ENCODE measurements around the gene EIF3D.
A peak's percentile ranks its signal among the peaks of the same experiment; 100 is the strongest.

The EIF3D gene

DNA sequence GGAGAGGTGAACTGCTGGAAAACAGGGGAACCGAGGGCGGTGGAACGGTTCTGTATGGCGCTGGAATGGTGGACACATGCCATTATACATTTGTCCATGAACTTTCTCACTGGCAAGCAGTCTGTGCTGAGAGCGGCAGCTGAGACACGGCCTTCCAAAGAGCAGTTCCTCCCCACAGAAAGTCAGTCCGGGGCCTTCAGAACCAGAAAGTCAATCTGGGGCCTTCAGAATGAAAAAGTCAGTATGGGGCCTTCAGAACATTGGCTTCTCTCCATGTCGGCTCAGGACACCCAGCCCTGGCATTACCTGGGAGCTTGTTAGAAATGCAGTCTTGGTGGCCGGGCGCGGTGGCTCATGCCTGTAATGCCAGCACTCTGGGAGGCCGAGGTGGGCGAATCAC lies 56.3 kb downstream of the EIF3D start:
- no peak overlapping the region for H3K4me3 Mint-ChIP-seq
- peaks cover 36 to 53% of the 10 kb centered on the region in 2 donors for H3K36me3 Mint-ChIP-seq
- DNase-seq (no peak), ATAC-seq (replicated peaks) (no peak)
- no peak overlapping the region for H3K27ac Mint-ChIP-seq
- no peaks in the 10 kb centered on the region for H3K27me3 Mint-ChIP-seq
- H3K4me1 Mint-ChIP-seq, result peaks cover 12 to 23% of the 10 kb centered on the region in 2 donors
- H3K9me3 Mint-ChIP-seq, result no peaks in the 10 kb centered on the region

DNA sequence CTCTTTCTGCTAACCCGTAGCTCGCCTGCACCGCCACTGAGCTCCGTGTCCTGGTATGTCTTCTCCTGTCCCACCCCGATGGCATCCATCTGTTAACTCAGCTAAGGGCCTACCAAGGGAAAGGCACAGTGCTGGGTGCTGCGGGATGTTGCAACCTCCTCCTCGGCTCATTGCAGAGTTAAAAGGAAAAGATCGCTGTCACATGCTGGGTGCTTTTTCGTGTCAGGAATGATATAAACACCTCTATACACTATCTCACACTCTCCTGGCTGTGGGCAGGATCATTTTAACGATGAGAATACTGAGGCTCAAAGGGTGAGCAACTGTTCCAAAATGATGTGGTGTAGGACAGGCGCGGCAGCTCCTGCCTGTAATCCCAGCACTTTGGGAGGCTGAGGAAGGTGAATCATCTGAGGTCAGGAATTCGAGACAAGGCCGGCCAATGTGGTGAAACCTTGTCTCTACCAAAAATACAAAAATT lies 57.6 kb downstream of the EIF3D start:
- Mint-ChIP-seq H3K36me3 (peaks cover 29 to 53% of the 10 kb centered on the region in 2 donors), H3K27ac (peak overlapping the region; percentile 75), H3K9me3 (no peaks in the 10 kb centered on the region), H3K4me3 (no peak overlapping the region), H3K4me1 (peaks cover 16 to 35% of the 10 kb centered on the region in 2 donors), H3K27me3 (no peaks in the 10 kb centered on the region)
- ATAC-seq (replicated peaks) (no peak), DNase-seq (no peak)

DNA sequence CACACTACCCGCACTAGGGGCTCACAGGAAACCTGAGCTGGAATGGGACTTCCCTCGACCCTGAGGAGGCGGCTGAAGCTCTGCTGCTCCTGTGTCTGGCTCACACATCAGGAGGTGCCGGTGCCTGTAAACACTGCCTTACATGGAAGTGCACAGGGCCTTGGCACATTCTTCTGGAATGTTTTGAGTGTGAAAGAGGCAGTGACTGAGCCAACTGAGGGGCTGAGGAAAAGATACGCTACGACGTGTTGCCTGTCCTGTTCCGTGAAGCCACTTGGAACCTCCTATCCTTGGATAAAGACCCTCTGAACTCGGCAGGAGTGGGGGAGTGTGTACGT lies 58.0 kb downstream of the EIF3D start:
- no peak for ATAC-seq (replicated peaks)

DNA sequence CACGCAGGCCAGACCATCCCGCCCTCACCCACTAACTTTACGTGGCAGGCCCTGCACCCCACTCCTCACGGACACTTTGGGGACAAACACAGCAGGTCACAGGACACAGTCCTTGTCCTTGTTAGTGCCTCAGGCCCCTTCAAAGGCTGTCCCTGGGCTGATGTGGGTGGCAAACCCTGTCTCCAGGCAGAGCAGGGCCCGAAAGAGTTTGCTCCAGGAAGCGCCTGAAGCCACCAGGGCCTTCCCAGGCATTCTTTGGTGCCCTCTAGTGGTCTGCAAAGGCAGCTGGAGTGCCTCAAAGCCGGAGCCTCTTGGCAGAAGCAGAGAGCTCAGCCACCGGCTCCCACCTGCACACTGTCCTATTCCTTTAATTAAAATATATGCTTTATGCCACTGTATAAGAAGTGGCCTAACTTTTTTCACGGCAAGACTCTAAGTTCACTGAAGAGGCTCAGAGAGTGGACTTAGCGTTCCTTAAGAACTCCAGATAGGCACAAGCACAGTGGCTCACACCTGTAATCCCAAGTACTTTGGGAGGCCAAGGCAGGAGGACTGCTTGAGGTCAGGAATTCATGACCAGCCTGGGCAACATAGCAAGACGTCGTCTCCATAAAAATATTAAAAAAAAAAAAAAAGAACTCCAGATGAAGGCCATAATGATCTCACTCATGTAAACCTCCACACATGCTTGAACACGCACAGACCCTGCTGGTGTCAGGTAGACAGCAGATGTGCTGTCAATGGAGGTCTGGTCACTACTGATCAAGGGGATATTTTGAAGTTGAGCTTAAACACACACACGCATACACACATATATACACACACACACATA lies 58.6 kb downstream of the EIF3D start:
- Mint-ChIP-seq H3K4me3 (no peak overlapping the region), H3K27ac (no peak overlapping the region), H3K4me1 (peaks cover 19 to 38% of the 10 kb centered on the region in 2 donors), H3K27me3 (no peaks in the 10 kb centered on the region), H3K36me3 (peaks cover 27 to 53% of the 10 kb centered on the region in 2 donors), H3K9me3 (no peaks in the 10 kb centered on the region)
- DNase-seq (peak; percentile 67), ATAC-seq (replicated peaks) (peak; percentile 95 to 96)

More for the DNA sequence above, 58.0 kb downstream of the EIF3D start:
- Mint-ChIP-seq H3K36me3 (peaks cover 32 to 54% of the 10 kb centered on the region in 2 donors), H3K4me1 (peaks cover 19 to 38% of the 10 kb centered on the region in 2 donors), H3K27ac (no peak overlapping the region), H3K4me3 (no peak overlapping the region), H3K27me3 (no peaks in the 10 kb centered on the region), H3K9me3 (no peaks in the 10 kb centered on the region)
- DNase-seq, result no peak

DNA sequence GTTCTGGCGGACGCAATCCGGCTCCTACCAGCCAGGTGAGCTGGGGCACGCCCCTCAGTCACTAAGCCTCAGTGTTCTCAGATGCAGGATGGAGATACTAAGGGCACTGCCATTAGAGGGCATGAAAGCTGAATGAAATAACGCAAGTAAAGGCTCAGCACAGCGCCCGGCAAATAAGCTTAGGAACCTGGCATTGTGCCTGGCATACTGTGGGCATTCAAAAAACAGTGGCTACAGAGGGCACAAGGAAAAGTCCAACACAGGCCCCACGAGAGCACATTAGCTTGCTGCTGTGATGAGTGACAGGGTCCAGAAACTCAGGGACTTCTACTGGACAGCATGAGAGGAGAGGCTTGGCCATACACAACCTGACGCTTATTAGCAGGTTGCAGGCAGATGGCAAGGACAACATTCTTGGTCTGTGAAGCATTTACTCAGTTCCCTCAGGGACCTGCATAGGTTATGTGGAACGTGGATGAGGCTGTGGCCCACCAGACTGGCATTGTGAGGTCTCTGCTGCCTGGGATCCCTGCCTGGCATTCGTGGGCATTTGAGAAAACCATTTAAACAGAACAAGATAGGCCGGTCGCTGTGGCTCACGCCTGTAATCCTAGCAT lies 59.8 kb downstream of the EIF3D start:
- DNase-seq (no peak), ATAC-seq (replicated peaks) (no peak)
- Mint-ChIP-seq H3K4me3 (no peak overlapping the region), H3K9me3 (no peaks in the 10 kb centered on the region), H3K4me1 (peaks cover 17 to 34% of the 10 kb centered on the region in 2 donors), H3K27ac (no peak overlapping the region), H3K36me3 (peaks cover 22 to 45% of the 10 kb centered on the region in 2 donors), H3K27me3 (no peaks in the 10 kb centered on the region)

DNA sequence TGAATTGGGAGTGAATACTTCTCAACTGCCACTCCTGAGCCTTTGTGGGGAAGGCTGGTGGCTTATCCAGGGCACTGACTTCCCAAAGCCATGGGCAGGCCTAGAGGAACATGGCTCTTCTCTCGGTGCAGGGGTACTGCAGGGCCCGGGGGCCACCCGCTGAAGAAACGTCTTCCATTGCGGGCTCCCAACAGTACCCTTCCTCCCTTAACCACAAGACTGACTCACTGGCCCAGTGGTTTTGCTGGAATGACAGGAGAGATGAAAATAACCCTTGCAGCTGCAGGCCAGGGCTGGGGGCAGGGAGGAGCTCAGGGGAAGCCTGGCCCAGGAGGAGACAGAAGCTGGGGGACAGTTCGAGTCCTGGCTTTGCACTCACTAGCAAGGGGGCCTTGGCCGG lies 61.0 kb downstream of the EIF3D start:
- Mint-ChIP-seq H3K36me3 (peaks cover 22 to 43% of the 10 kb centered on the region in 2 donors), H3K27ac (no peak overlapping the region), H3K27me3 (no peaks in the 10 kb centered on the region), H3K9me3 (no peaks in the 10 kb centered on the region), H3K4me1 (peaks cover 17 to 33% of the 10 kb centered on the region in 2 donors), H3K4me3 (peak overlapping the region in 1 of 2 donors; percentile 19)
- DNase-seq (no peak), ATAC-seq (replicated peaks) (no peak)

DNA sequence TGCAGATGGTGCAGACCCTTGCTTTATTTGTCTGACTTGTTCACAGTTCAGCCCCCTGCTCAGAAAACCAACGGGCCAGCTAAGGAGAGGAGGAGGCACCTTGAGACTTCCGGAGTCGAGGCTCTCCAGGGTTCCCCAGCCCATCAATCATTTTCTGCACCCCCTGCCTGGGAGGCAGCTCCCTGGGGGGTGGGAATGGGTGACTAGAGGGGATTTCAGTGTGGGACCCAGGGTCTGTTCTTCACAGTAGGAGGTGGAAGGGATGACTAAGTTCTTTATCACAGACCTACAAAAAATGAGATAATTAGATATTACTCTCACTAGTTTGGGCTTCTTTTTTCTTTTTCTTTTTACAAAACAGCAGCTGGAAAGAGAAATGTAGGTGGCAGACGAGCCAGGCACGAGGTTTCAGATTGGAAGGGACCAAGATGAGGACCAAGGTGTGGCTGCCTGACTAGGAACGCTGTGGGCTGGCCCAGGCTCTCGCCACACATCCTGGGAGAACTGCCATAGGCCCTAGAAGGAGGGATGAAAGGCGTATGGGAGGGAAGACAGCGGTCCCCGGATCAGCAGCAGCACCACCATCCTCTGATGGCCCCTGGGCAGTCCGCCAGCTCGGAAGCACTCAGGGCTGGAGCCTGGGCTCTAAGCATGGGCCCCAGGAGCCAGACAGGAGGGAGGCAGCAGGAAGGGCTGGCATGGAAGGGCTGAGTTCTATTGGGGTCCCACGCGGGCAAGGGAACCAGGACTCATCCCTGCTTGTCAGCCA lies 61.7 kb downstream of the EIF3D start:
- DNase-seq, result no peak
- H3K4me1 Mint-ChIP-seq, result peaks cover 17 to 33% of the 10 kb centered on the region in 2 donors
- peak overlapping the region; percentile 68 for H3K27ac Mint-ChIP-seq

DNA sequence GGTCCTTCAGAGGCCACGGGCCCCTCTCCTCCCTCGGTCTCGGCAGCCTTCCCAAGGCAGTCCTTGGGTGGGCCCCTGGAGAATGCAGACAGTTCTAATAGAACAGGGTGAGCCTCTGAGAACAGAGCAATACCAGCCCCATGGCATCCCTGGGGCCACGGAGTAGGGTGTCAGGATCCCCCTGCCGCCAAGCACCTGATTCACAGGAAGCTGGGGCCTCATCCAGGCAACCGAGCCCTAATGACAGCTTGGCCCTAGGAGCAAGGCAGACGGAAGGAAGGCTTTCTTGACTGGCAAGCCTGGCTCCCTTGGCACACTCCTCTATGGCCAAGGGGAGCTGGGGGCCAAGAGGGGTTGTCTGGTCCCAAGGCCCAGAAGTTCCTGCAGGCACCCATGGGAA lies 62.7 kb downstream of the EIF3D start:
- Mint-ChIP-seq H3K27me3 (no peaks in the 10 kb centered on the region), H3K36me3 (peaks cover 15 to 29% of the 10 kb centered on the region in 2 donors), H3K4me3 (no peak overlapping the region), H3K27ac (peak overlapping the region; percentile 83), H3K9me3 (no peaks in the 10 kb centered on the region), H3K4me1 (peaks cover 18 to 33% of the 10 kb centered on the region in 2 donors)
- ATAC-seq (replicated peaks) (no peak), DNase-seq (no peak)

More for the DNA sequence above, 61.7 kb downstream of the EIF3D start:
- Mint-ChIP-seq H3K4me3 (no peak overlapping the region), H3K27me3 (no peaks in the 10 kb centered on the region), H3K36me3 (peaks cover 22 to 36% of the 10 kb centered on the region in 2 donors), H3K9me3 (no peaks in the 10 kb centered on the region)
- no peak for ATAC-seq (replicated peaks)

DNA sequence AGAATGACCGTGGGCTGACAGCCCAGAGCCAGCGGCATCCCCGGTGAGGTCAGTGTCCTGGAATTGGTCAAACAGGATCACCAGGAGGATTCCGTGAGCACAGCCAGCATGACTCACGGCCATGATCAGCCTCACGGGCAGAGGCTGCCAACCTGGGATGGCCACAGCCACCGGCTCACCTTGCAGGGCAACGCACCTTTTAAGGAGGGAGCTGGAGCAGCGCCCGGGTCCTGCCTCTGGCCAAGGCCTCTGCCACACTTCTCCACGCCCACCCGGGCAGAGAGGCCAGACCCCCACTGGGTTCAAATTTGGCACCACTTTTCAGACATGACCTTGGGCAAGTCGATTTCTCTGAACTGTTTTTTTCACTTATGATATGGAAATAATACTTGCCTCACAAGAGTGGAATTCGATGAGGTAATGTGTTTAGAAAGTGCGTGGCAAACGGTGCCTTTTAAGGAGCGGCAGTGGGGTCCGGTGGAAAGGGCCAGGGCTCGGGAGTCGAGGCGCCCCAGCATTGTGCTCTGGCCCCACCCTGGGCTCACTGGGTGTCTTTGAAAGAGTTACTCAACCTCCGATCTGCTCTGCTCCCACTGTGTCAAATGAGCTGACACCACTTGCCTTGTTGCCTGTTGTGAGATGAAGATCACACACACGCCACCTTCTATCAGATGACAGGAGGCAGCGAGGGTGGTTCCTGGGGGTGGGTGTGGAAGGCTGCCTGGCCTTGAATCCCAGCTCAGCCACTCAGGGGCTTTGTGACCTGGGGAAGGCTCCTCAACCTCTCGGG lies 63.5 kb downstream of the EIF3D start:
- Mint-ChIP-seq H3K4me3 (no peak overlapping the region), H3K4me1 (peaks cover 18 to 27% of the 10 kb centered on the region in 2 donors), H3K9me3 (no peaks in the 10 kb centered on the region), H3K36me3 (peaks cover 14 to 28% of the 10 kb centered on the region in 2 donors), H3K27ac (peak overlapping the region; percentile 20), H3K27me3 (no peaks in the 10 kb centered on the region)
- DNase-seq, result no peak
- no peak for ATAC-seq (replicated peaks)

DNA sequence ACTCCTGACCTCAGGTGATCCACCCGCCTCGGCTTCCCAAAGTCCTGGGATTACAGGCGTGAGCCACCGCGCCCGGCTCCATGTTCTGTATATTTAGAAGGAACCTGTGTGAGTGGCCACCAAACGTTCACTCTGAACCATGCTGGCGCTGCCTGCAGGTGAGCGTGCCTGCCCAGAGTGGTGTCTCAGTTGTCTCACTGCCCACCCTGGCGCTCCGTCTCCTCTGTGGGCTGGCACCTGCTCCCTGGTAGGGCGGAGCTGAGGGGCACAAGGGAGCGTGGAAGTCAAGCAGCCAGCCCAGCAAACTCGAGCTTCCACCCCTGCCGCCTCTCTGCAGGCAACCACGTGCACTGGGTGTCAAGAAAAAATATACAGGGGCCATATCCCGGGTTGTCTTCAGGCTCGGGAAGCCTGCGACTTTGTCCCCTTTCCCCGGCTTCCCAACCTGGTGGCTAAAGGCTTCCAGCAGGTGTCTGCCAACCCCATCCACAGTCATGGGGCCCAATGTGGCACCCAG lies 64.2 kb downstream of the EIF3D start:
- Mint-ChIP-seq H3K27me3 (no peaks in the 10 kb centered on the region), H3K4me1 (peaks cover 14 to 21% of the 10 kb centered on the region in 2 donors), H3K36me3 (peaks cover 12 to 24% of the 10 kb centered on the region in 2 donors), H3K4me3 (no peak overlapping the region), H3K9me3 (no peaks in the 10 kb centered on the region), H3K27ac (peak overlapping the region; percentile 34)
- ATAC-seq (replicated peaks) (no peak), DNase-seq (no peak)

DNA sequence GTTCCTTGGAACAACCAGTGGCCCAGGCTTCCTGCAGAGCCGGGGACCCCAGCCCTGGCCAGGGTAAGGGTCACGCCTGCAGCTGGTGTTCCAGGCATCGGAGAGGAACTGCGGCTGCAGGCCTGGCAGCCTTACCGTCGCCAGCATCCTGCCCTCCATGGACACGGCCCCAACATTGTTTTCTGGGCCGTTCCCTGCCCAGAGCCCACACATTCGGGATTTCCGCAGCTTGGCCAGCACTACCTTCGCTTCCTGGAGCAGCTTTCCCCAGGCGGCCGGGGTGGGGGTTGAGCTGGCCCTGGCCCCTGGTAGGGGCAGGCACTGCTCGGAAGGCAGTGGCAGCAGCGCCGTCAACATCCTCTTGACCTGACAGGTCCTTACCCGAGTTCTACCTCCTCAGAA lies 65.2 kb downstream of the EIF3D start:
- Mint-ChIP-seq H3K4me1 (peaks cover 14 to 21% of the 10 kb centered on the region in 2 donors), H3K27me3 (no peaks in the 10 kb centered on the region), H3K4me3 (no peak overlapping the region), H3K9me3 (no peaks in the 10 kb centered on the region), H3K27ac (peak overlapping the region; percentile 65), H3K36me3 (peaks cover 12 to 24% of the 10 kb centered on the region in 2 donors)
- ATAC-seq (replicated peaks) (no peak), DNase-seq (no peak)

DNA sequence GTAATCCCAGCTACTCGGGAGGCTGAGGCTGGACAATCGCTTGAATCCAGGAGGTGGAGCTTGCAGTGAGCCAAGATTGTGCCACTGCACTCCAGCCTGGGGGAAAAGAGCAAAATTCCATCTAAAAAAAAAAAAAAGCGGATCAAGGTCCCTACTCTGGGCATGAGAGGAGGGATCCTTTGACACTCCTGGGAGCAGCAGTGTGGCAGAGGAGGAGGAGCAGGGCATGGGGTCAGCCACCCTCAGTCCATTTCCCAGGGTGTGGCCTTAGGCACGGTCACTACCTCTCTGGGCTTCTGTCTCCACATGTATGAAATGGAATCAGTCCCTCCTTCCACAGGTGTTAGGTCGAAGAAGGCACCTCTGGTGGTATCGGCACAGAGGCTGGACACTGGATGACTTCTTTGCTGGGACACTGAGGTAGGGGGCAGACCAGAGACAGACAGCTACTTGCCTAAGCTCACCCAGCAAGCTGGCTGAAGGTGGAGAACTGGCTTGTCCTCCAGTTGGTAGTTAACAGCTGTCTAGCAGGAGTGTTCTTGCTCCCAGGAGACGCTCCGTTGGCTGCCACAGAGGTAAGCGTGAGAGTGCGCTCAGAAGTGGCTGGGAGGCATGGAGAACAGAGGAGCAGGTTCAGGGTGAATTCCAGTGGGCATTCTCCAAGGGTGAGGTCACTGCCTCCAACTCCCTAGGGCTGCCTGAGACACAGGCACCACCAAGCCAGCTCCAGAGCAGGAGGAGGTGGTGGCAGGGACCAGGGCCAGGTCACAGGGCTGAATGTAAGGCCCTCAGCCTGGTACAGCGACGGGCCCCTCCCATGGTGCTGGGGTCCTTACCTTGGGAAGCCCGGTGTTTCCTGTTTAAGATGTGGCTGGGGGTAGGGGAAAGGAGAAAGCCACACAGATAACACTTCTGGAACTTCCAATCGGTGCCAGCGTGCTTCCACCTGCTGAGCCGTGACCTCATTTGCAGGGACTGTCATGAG lies 67.0 kb downstream of the EIF3D start:
- no peaks in the 10 kb centered on the region for H3K9me3 Mint-ChIP-seq
- no peak overlapping the region for H3K4me3 Mint-ChIP-seq
- peaks cover 8 to 9% of the 10 kb centered on the region in 2 donors for H3K4me1 Mint-ChIP-seq
- H3K27ac Mint-ChIP-seq, result peak overlapping the region; percentile 82
- peaks cover 8 to 14% of the 10 kb centered on the region in 2 donors for H3K36me3 Mint-ChIP-seq
- H3K27me3 Mint-ChIP-seq, result no peaks in the 10 kb centered on the region
- peak in 1 of 2 donors; percentile 11 for ATAC-seq (replicated peaks)
- no peak for DNase-seq

Measured in stimulated activated naive B cell treated with anti-CD40 and anti-IgM and Interleukin-4, amounts not matched to agents 10 μg/mL and 1 μg/mL and 100 μg/mL, for 72 hours (primary cell).